HG03558 (cell line): ENCODE data around the gene SMARCA2.
"Not testable (repeated sequence)": the region's sequence is repeated elsewhere in the genome, so short reads cannot be mapped to it uniquely, and the experiment has no call there.

Source experiments
- ATAC-seq: cut with Tn5 transposase; IDR thresholded peaks from one replicate; pipeline ENCODE4 v1.9.1; 2021; ENCODE audit warnings: moderate number of reproducible peaks; ENCODE audit not compliant: unreplicated experiment; ENCODE audit errors: extremely low read depth

SMARCA2 gene

DNA sequence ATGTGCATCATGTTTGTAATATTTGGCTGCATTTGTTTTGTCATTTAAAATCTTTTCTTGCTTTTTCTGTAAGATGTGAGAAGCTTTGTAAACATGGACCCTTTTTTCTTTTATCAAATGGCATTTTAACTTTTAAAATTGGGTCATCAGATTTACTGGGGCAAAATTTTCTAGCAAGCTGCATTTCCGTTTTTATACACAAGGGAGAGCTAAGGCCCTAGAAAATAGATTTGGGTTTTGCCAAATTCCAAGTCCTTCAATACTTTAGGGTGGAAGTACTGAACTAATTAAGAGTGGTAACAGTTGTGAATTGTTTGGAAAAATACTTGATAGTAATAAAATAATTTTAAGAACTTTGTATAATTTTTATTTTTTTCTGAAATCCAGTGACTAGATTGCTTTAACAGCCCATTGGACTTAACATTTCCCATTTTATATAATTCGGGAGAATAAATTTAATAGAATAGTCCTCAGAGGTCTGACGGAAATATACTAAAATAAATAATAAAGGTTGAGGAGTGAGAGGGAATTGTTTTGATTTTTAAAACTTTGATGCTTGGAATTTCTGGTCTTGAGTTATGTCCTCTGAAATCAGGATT lies 117.4 kb downstream of the SMARCA2 start:
- no peak for ATAC-seq

GRCh38 chr9:2134391-2134790 lies 119.2 kb downstream of the SMARCA2 start:
- no peak for ATAC-seq

DNA sequence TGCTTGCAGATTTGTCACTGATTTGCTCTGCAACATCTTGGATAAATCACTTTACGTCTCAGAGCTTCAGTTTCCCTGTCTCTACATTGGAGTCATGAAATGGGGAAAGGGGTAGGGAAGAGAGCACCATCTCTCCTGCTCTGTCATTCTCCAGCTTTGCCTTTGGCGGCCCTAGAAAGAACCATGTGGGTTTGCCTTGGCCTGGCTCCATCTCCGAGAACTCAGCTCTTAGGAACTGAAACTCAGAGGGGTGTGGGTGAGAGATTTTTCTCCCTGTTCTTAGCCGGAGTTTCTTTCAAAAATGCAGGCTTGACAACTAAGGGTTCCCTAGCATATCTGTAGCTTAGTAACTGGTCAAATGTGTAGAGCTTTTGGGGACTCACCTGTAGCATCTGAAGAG lies 123.5 kb downstream of the SMARCA2 start:
- no peak for ATAC-seq

DNA sequence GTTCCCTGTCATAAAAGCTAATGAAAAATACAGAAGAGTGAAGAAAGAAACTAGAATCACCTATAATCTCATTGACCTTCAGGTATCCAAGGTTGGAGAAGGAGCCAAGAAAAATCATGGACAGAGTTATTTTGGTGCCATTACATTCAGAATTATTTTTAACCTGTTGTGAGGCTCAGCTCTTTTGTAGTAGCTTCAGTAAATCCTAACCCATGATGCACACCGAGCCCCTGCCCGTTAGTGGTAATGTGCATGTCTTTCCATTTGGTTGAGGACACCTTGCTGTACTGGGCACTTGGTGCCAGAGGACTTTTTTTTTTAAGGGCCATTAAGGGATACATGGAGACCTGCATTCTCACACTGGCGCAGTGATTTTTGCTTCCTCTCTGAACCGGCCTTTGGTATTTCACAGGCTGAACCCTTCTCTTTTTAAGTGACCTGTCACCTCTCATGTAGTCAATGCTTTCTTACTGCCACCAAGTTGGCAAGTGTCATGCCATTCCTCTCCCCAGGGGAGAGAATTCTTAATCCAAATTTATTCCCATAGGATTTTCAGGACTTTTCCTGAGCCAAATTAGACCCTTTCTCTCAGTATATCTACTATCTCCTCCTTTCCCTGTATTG lies 125.6 kb downstream of the SMARCA2 start:
- ATAC-seq = no peak

- no peak for ATAC-seq
Observed at GRCh38 chr9:2142212-2142611, 127.1 kb downstream of the SMARCA2 start.

GRCh38 chr9:2144619-2145018 lies 129.5 kb downstream of the SMARCA2 start:
- no peak for ATAC-seq

GRCh38 chr9:2145746-2146145 lies 130.6 kb downstream of the SMARCA2 start:
- no peak for ATAC-seq

DNA sequence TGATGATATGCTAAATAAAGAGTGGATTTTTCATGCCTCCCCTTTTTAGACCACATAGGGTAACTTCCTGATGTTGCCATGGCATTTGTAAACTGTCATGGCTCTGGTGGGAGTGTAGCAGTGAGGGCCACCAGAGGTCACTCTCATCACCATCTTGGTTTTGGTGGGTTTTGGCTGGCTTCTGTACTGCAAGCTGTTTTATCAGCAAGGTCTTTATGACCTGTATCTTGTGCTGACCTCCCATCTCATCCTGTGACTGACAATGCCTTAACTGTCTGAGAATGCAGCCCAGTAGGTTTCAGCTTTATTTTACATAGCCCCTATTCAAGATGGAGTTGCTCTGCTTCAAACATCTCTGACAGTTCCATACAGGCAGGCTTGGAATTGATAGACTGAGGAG lies 131.6 kb downstream of the SMARCA2 start:
- not testable (repeated sequence) for ATAC-seq

DNA sequence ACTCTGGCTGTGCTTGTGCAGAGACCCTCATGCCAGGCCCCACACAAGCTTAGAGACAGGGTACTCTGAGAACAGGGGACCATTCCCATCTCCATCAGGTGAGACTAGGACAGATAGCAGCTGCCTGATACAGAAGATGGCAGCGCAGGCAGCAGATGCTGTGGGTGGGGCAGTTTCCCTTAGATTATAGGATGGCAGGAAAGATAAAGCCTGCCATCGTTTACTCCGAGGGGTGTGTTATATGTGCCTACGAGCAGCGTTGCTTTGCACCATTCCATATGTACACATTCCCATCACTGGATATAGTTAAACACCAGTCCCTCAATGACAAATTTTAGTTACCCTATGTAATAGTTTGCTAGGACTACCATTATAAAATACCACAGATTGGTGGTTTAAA lies 135.2 kb downstream of the SMARCA2 start:
- ATAC-seq = no peak

- ATAC-seq = no peak
Observed at GRCh38 chr9:2151171-2151570, 136.0 kb downstream of the SMARCA2 start.

DNA sequence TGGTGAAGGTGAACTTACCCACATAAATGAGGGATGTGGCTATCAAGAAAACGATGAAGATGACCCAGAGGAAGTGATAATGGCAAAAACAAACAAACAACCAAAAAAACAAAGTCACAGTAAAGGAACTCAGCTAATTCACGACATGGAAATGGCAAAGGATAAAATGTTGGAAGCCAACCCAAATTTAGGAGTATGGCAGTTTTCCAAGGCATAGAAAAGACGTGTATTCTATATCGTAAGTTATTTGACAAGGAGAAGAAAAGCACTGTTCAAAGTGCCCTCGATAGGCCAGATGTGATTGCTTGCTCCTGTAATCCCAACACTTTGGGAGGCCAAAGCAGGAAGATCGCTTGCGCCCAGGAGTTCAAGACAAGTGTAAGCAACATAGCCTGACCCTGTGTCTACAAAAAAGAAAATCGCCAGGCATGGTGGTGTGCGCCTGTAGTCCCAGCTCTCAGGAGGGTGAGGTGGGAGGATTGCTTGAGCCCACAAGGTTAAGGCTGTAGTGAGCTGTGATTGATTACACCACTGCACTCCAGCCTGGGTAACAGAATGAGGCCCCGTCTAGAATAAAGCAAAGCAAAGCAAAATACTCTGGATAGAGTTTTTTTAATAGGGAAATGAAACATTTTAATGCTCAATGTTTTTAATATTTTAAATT lies 138.0 kb downstream of the SMARCA2 start:
- no peak for ATAC-seq

DNA sequence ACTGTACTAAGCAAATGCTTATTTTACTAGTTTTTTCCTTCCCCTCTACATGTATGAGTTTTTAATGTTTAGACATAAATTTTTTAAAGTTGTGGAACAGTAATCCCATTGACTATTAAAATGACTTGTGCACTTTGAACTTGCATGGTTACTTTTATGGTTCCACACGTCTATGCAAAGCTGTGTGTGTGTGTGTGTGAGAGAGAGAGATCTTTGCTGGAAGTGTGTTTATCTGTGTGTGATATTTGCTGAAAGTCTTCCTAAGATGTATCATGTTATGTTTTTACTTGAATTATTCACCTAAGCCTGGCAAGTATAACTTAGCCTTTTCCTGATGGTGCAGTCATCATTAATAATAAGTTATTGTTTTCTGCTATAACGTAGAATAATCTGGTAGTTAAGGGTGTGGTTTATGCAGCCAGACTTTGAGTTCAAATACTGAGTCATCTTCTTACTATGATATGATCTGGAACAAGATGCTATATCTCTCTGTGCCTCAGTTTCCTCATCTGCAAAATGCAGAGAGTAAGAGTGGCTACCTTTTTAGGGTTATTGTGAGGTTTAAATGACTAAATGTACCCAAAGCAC lies 138.6 kb downstream of the SMARCA2 start:
- ATAC-seq = no peak

DNA sequence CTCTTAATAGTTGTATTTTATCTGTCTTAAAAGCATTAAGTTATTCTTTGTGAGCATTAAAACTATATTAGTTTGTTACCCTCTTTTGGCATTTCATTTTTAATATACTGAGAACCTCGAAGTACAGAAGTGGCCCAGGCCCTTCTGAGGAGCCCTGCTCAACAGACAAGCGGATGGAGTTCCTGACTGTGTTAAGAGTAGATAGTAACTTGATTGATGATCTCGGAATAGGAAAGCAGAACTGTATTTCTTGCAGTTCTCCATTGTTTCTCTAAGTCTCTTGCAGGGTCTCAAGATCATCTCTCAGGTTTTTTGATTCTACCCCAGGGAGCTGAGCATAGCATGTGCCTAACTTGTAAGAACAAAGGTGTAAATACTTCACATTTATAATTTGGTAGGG lies 139.6 kb downstream of the SMARCA2 start:
- ATAC-seq = no peak

GRCh38 chr9:2155966-2156365 lies 140.8 kb downstream of the SMARCA2 start:
- ATAC-seq = no peak

DNA sequence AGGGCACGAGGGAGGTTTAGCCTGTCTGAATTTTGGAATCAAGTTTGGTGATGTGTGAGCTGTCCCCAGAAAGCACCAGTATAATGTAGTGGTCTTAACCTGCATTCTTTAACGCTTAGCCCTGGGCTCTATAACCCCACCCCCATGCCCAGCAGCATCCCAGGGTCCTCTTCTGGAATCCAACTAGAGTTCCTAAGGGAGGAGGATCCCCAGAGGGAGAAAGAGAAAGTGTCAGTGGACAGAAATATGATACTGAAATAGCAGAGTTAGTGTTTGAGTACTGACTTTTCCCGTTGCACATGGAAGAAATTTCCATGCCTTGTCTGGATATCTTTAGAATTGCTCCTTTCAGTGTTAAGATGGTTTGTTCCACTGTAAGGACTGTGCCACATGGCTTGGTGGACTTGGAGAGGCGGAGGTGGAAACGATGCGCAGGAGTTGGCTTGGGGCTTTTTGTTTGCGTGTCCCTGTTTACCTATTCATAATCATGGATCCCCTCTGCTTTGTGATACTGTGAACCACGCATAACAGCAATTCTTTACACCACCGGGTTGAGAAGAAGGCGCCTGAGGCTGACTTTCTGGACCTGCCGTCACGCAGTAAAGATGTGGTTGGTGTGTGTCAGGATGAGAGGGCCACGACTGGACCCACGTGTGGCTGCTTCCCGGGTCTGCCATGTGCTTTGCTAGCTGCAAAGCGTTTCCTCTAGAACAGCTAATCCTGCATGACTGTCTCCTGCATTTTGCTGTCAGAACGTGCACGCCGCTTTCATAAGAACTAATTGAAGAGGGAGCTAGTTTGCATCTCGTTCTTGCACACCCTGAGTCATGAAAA lies 142.3 kb downstream of the SMARCA2 start:
- ATAC-seq = peak; percentile 26

- peak; percentile 38 for ATAC-seq
Observed at GRCh38 chr9:2158111-2158610, 143.0 kb downstream of the SMARCA2 start.

GRCh38 chr9:2158766-2159430 lies 143.8 kb downstream of the SMARCA2 start:
- no peak for ATAC-seq

DNA sequence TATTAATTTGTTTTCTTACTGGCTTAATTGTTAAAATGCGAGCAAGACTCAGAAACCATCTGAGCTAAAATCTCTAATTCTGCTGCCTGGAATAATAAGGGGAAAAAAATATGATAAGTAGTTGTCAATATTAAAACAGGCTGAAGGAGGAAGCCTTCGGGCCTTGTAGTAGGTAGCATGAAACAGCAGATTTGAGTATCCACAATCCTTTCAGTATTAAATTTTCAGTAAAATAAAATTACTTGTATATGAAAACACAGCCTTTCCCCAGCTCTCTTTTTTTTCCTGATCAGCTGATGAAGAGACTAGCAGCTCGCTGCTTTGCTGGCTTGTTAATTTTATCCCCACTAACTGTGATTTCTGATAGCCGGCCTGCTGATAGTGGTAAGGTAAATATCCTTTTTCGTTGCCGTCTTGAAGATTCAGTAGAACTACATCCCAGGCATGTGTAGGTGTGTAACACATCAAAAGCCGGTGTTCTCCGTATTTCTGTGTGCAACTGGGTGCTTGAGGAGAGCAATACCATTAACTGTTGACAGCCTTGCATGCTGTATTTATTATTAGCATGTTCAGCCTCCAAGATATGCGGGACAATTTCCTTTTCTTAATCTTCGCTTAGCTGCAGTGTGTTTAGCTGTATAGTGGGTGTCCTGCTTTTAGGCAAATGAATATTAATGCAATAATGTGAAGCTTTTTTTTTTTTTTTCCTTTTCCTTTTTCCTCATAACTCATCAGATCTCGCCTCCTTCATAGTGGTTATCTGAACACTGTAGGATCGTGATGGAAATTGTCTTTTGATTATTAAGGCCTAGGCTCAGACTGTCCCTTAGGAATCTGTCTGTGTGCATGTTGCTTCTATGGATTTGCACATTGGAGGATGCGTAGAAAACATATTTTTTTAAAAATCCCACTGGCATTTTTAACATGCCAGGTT lies 144.6 kb downstream of the SMARCA2 start:
- ATAC-seq = no peak

DNA sequence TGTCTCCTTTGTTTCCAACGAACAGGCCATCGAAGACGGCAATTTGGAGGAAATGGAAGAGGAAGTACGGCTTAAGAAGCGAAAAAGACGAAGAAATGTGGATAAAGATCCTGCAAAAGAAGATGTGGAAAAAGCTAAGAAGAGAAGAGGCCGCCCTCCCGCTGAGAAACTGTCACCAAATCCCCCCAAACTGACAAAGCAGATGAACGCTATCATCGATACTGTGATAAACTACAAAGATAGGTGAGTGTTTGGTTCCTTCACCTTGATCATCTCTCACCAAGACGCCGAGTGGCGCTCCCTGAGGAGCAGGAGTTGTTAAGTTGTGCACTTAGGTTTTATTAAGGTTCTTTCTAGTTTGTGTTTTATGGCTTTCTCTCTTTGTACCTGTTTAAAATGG lies 146.5 kb downstream of the SMARCA2 start:
- ATAC-seq = no peak
